ENCODE measurements around the gene SRRM5. TPM values are rescaled to one million over a fixed set of nuclear protein-coding genes. Genes with fewer than 3 reads are reported as not detected.

Gene SRRM5
- total RNA-seq, 1 experiment from 2014 or later, result 0.30 TPM

Other genes with a start within 250 kb of the SRRM5 start
- gene TEX101, start 197.2 kb upstream of the SRRM5 start, total RNA-seq (2014; rRNA removed; shearing (Covaris generic)), result not detected in 2 replicates
- gene LYPD3, start 146.5 kb upstream of the SRRM5 start, total RNA-seq (2014; rRNA removed; shearing (Covaris generic)), result 0.27 and 0.34 TPM in 2 replicates
- 3.7 and 8.6 TPM in 2 replicates for gene PHLDB3, start 107.3 kb upstream of the SRRM5 start, total RNA-seq (2014; rRNA removed; shearing (Covaris generic))
- gene ETHE1, start 84.9 kb upstream of the SRRM5 start, total RNA-seq (2014; rRNA removed; shearing (Covaris generic)), result 28.3 and 29.3 TPM in 2 replicates
- gene ZNF575, start 78.9 kb upstream of the SRRM5 start, total RNA-seq (2014; rRNA removed; shearing (Covaris generic)), result not detected in 2 replicates
- gene XRCC1, start 36.6 kb upstream of the SRRM5 start, total RNA-seq (2014; rRNA removed; shearing (Covaris generic)), result 54.1 and 57.1 TPM in 2 replicates
- gene PINLYP, start 36.3 kb upstream of the SRRM5 start, total RNA-seq (2014; rRNA removed; shearing (Covaris generic)), result 0.91 and 2.5 TPM in 2 replicates
- gene IRGQ, start 16.0 kb upstream of the SRRM5 start, total RNA-seq (2014; rRNA removed; shearing (Covaris generic)), result 16.2 and 26.6 TPM in 2 replicates
- gene ZNF576, start 15.5 kb upstream of the SRRM5 start, total RNA-seq (2014; rRNA removed; shearing (Covaris generic)), result 15.5 and 16.3 TPM in 2 replicates
- gene ZNF428, start 7.5 kb downstream of the SRRM5 start, total RNA-seq (2014; rRNA removed; shearing (Covaris generic)), result 36.2 and 45.0 TPM in 2 replicates
- 1.5 and 4.0 TPM in 2 replicates for gene CADM4, start 27.8 kb downstream of the SRRM5 start, total RNA-seq (2014; rRNA removed; shearing (Covaris generic))
- 92.1 and 117 TPM in 2 replicates for gene PLAUR, start 58.1 kb downstream of the SRRM5 start, total RNA-seq (2014; rRNA removed; shearing (Covaris generic))
- gene IRGC, start 104.0 kb downstream of the SRRM5 start, total RNA-seq (2014; rRNA removed; shearing (Covaris generic)), result not detected in 2 replicates
- 16.0 and 24.0 TPM in 2 replicates for gene SMG9, start 142.9 kb downstream of the SRRM5 start, total RNA-seq (2014; rRNA removed; shearing (Covaris generic))
- gene KCNN4, start 168.9 kb downstream of the SRRM5 start, total RNA-seq (2014; rRNA removed; shearing (Covaris generic)), result 20.6 and 30.3 TPM in 2 replicates
- 2.1 and 5.5 TPM in 2 replicates for gene LYPD5, start 190.4 kb downstream of the SRRM5 start, total RNA-seq (2014; rRNA removed; shearing (Covaris generic))
- gene ZNF283, start 215.2 kb downstream of the SRRM5 start, total RNA-seq (2014; rRNA removed; shearing (Covaris generic)), result 4.2 and 5.6 TPM in 2 replicates

Measured in M059J (cell line).